Mesendoderm (in vitro differentiated cells): ENCODE results near the gene GMCL1.

ENCODE experiments used
- DNase-seq: peaks from one replicate; pipeline ENCODE4 v3.0.0; 2013
- H2AK5ac ChIP-seq: 2 replicates; pipeline ENCODE4 v1.6.1; 2013; ENCODE audit warnings: low read length, inconsistent platforms
- H2BK120ac ChIP-seq: 2 replicates; pipeline ENCODE4 v1.6.1; 2013; ENCODE audit warnings: low read depth, mild to moderate bottlenecking, low read length, moderate library complexity, mixed read lengths
- H2BK15ac ChIP-seq: replicated peaks from 2 replicates; pipeline ENCODE4 v1.6.1; 2013; ENCODE audit warnings: low read depth, mild to moderate bottlenecking, moderate library complexity
- H2BK5ac ChIP-seq: 2 replicates; pipeline ENCODE4 v1.6.1; 2013; ENCODE audit warnings: low read length, inconsistent platforms
- H3K18ac ChIP-seq: 2 replicates; pipeline ENCODE4 v1.6.1; 2013; ENCODE audit warnings: mild to moderate bottlenecking, low read length, mixed read lengths
- H3K23ac ChIP-seq: one replicate; pipeline ENCODE4 v1.6.1; 2013; ENCODE audit warnings: low read length
- H3K27ac ChIP-seq: 2 replicates; pipeline ENCODE4 v1.5.1; 2013; ENCODE audit warnings: low read depth, mild to moderate bottlenecking, inconsistent platforms, low read length, moderate library complexity
- H3K27me3 ChIP-seq: 2 replicates; pipeline ENCODE4 v1.6.1; 2013; ENCODE audit warnings: low read length, control low read depth, mild to moderate bottlenecking, inconsistent platforms; ENCODE audit not compliant: insufficient read depth, poor library complexity
- H3K36me3 ChIP-seq: 2 replicates; pipeline ENCODE4 v1.6.1; 2013; ENCODE audit warnings: low read length, inconsistent platforms; ENCODE audit not compliant: control insufficient read depth, insufficient read depth
- H3K4ac ChIP-seq: one replicate; pipeline ENCODE4 v1.6.1; 2013; ENCODE audit warnings: low read depth, mild to moderate bottlenecking, low read length, moderate library complexity
- H3K4me1 ChIP-seq: 2 replicates; pipeline ENCODE4 v1.6.1; 2013; ENCODE audit warnings: low read depth, low read length, inconsistent platforms; ENCODE audit not compliant: control insufficient read depth
- H3K4me2 ChIP-seq: 2 replicates; pipeline ENCODE4 v1.6.1; 2013; ENCODE audit warnings: low read length
- H3K4me3 ChIP-seq: 2 replicates; pipeline ENCODE4 v1.5.1; 2013; ENCODE audit warnings: mild to moderate bottlenecking, low read length
- H3K56ac ChIP-seq: one replicate; pipeline ENCODE4 v1.6.1; 2013; ENCODE audit warnings: low read length
- H3K79me1 ChIP-seq: 2 replicates; pipeline ENCODE4 v1.6.1; 2013; ENCODE audit warnings: low read length, inconsistent platforms
- H3K79me2 ChIP-seq: 2 replicates; pipeline ENCODE4 v1.6.1; 2013; ENCODE audit warnings: mild to moderate bottlenecking, low read length; ENCODE audit not compliant: control insufficient read depth, insufficient read depth
- H3K9ac ChIP-seq: 2 replicates; pipeline ENCODE4 v1.6.1; 2013; ENCODE audit warnings: low read length, inconsistent platforms
- H4K5ac ChIP-seq: one replicate; pipeline ENCODE4 v1.6.1; 2013; ENCODE audit warnings: low read length
- H4K8ac ChIP-seq: one replicate; pipeline ENCODE4 v1.6.1; 2013; ENCODE audit warnings: low read depth, mild to moderate bottlenecking, control low read depth, low read length, moderate library complexity
- WGBS: extraction: QIAGEN DNeasy Blood & Tissue Kit; methylation state at CpG from one replicate; pipeline ENCODE4 v1.1.7; 2013; ENCODE audit warnings: low lambda C conversion rate, missing lambda C conversion rate; ENCODE audit not compliant: insufficient coverage; ENCODE audit errors: extremely low coverage; 5-methylcytosine and 5-hydroxymethylcytosine counted together

The GMCL1 gene

GRCh38 chr2:69831354-69831905 lies 2.0 kb downstream of the GMCL1 start:
- H4K5ac ChIP-seq: no peak overlapping the region
- no peak overlapping the region for H4K8ac ChIP-seq
- H3K79me2 ChIP-seq: peaks cover 28% of the 10 kb centered on the region
- peaks cover 4% of the 10 kb centered on the region for H3K4me1 ChIP-seq
- H3K18ac ChIP-seq: no peak overlapping the region
- H2BK5ac ChIP-seq: no peak overlapping the region
- no peak overlapping the region for H3K9ac ChIP-seq
- no peak overlapping the region for H3K4ac ChIP-seq
- no peaks in the 10 kb centered on the region for H3K36me3 ChIP-seq
- no CpG with 5 or more reads among the region's 6 CpGs for WGBS
- no peak for DNase-seq
- no peak overlapping the region for H3K27ac ChIP-seq
- no peak overlapping the region for H3K23ac ChIP-seq
- H3K4me2 ChIP-seq: no peak overlapping the region
- H2BK120ac ChIP-seq: no peak overlapping the region
- H2BK15ac ChIP-seq: no peak overlapping the region
- H3K27me3 ChIP-seq: no peaks in the 10 kb centered on the region
- H2AK5ac ChIP-seq: no peak overlapping the region
- H3K56ac ChIP-seq: no peak overlapping the region
- H3K4me3 ChIP-seq: no peak overlapping the region
- H3K79me1 ChIP-seq: peaks cover 16% of the 10 kb centered on the region

- H2BK120ac ChIP-seq: no peak overlapping the region
- no peak overlapping the region for H3K4me2 ChIP-seq
- H4K5ac ChIP-seq: no peak overlapping the region
- H2AK5ac ChIP-seq: no peak overlapping the region
- H3K27me3 ChIP-seq: no peaks in the 10 kb centered on the region
- H3K36me3 ChIP-seq: no peaks in the 10 kb centered on the region
- peaks cover 28% of the 10 kb centered on the region for H3K79me2 ChIP-seq
- no peak overlapping the region for H2BK15ac ChIP-seq
- H3K4me1 ChIP-seq: peaks cover 4% of the 10 kb centered on the region
- DNase-seq: no peak
- H3K4me3 ChIP-seq: no peak overlapping the region
- peaks cover 16% of the 10 kb centered on the region for H3K79me1 ChIP-seq
- no peak overlapping the region for H3K56ac ChIP-seq
- no peak overlapping the region for H3K18ac ChIP-seq
- no peak overlapping the region for H2BK5ac ChIP-seq
- H4K8ac ChIP-seq: no peak overlapping the region
- no peak overlapping the region for H3K9ac ChIP-seq
- WGBS: no CpG with 5 or more reads among the region's 3 CpGs
- no peak overlapping the region for H3K27ac ChIP-seq
- H3K23ac ChIP-seq: no peak overlapping the region
- no peak overlapping the region for H3K4ac ChIP-seq
Measured at GRCh38 chr2:69833752-69834151, 4.3 kb downstream of the GMCL1 start.

- H3K4ac ChIP-seq: no peak overlapping the region
- no CpG with 5 or more reads among the region's 2 CpGs for WGBS
- H3K27ac ChIP-seq: no peak overlapping the region
- no peaks in the 10 kb centered on the region for H3K27me3 ChIP-seq
- H3K9ac ChIP-seq: no peak overlapping the region
- peaks cover 25% of the 10 kb centered on the region for H3K79me2 ChIP-seq
- H2BK15ac ChIP-seq: no peak overlapping the region
- no peak overlapping the region for H2BK5ac ChIP-seq
- H3K4me3 ChIP-seq: no peak overlapping the region
- peaks cover 5% of the 10 kb centered on the region for H3K4me1 ChIP-seq
- H2AK5ac ChIP-seq: no peak overlapping the region
- no peak overlapping the region for H4K5ac ChIP-seq
- H3K36me3 ChIP-seq: no peaks in the 10 kb centered on the region
- no peak for DNase-seq
- H3K23ac ChIP-seq: no peak overlapping the region
- no peak overlapping the region for H2BK120ac ChIP-seq
- peaks cover 12% of the 10 kb centered on the region for H3K79me1 ChIP-seq
- H3K4me2 ChIP-seq: no peak overlapping the region
- H3K56ac ChIP-seq: no peak overlapping the region
- H3K18ac ChIP-seq: no peak overlapping the region
- H4K8ac ChIP-seq: no peak overlapping the region
Measured at GRCh38 chr2:69835666-69836065, 6.2 kb downstream of the GMCL1 start.

- H4K5ac ChIP-seq: no peak overlapping the region
- H3K4me3 ChIP-seq: no peak overlapping the region
- no peak overlapping the region for H3K18ac ChIP-seq
- no peak overlapping the region for H3K4me2 ChIP-seq
- no peaks in the 10 kb centered on the region for H3K36me3 ChIP-seq
- DNase-seq: no peak
- H3K27me3 ChIP-seq: no peaks in the 10 kb centered on the region
- H3K27ac ChIP-seq: no peak overlapping the region
- no peak overlapping the region for H2AK5ac ChIP-seq
- no peak overlapping the region for H3K9ac ChIP-seq
- no CpG with 5 or more reads among the region's 5 CpGs for WGBS
- no peak overlapping the region for H2BK120ac ChIP-seq
- no peak overlapping the region for H4K8ac ChIP-seq
- no peak overlapping the region for H3K23ac ChIP-seq
- H2BK15ac ChIP-seq: no peak overlapping the region
- H3K4me1 ChIP-seq: peaks cover 5% of the 10 kb centered on the region
- no peak overlapping the region for H3K56ac ChIP-seq
- H3K4ac ChIP-seq: no peak overlapping the region
- H3K79me2 ChIP-seq: peaks cover 21% of the 10 kb centered on the region
- H3K79me1 ChIP-seq: peaks cover 12% of the 10 kb centered on the region
- no peak overlapping the region for H2BK5ac ChIP-seq
Measured at GRCh38 chr2:69836316-69836715, 6.9 kb downstream of the GMCL1 start.

GRCh38 chr2:69837533-69837932 lies 8.1 kb downstream of the GMCL1 start:
- no peak overlapping the region for H4K8ac ChIP-seq
- no peak overlapping the region for H3K4me2 ChIP-seq
- no peak for DNase-seq
- peaks cover 8% of the 10 kb centered on the region for H3K79me1 ChIP-seq
- H2AK5ac ChIP-seq: no peak overlapping the region
- H4K5ac ChIP-seq: no peak overlapping the region
- no peak overlapping the region for H2BK15ac ChIP-seq
- no peak overlapping the region for H3K18ac ChIP-seq
- H3K4ac ChIP-seq: no peak overlapping the region
- no peak overlapping the region for H3K23ac ChIP-seq
- peaks cover 17% of the 10 kb centered on the region for H3K79me2 ChIP-seq
- H3K27me3 ChIP-seq: no peaks in the 10 kb centered on the region
- H3K36me3 ChIP-seq: no peaks in the 10 kb centered on the region
- no peak overlapping the region for H3K9ac ChIP-seq
- H2BK120ac ChIP-seq: no peak overlapping the region
- WGBS: 100% methylated on average over 1 of the region's 2 CpGs
- H3K27ac ChIP-seq: no peak overlapping the region
- no peak overlapping the region for H3K4me3 ChIP-seq
- H3K4me1 ChIP-seq: peaks cover 5% of the 10 kb centered on the region
- no peak overlapping the region for H3K56ac ChIP-seq
- no peak overlapping the region for H2BK5ac ChIP-seq

GRCh38 chr2:69843993-69844392 lies 14.5 kb downstream of the GMCL1 start:
- Histone ChIP-seq H3K79me1 (no peaks in the 10 kb centered on the region), H3K56ac (no peak overlapping the region), H2AK5ac (no peak overlapping the region), H3K4ac (no peak overlapping the region), H3K18ac (no peak overlapping the region), H4K5ac (no peak overlapping the region), H3K4me1 (peaks cover 2% of the 10 kb centered on the region), H2BK15ac (no peak overlapping the region), H3K27me3 (no peaks in the 10 kb centered on the region), H4K8ac (no peak overlapping the region), H2BK5ac (no peak overlapping the region), H3K27ac (no peak overlapping the region), H3K4me3 (no peak overlapping the region), H3K4me2 (no peak overlapping the region), H2BK120ac (no peak overlapping the region), H3K23ac (no peak overlapping the region), H3K79me2 (no peaks in the 10 kb centered on the region), H3K36me3 (peaks cover 2% of the 10 kb centered on the region), H3K9ac (no peak overlapping the region)
- DNase-seq: no peak
